HUES48 (cell line): ENCODE results near the gene MTMR12.

Experiments
- H3K27ac ChIP-seq: one replicate; pipeline ENCODE4 v1.7.0; 2013; ENCODE audit warnings: low read depth, low read length, inconsistent platforms
- H3K27me3 ChIP-seq: 2 replicates; pipeline ENCODE4 v1.6.1; 2013; ENCODE audit warnings: mild to moderate bottlenecking, low read length; ENCODE audit not compliant: control insufficient read depth, insufficient read depth
- H3K36me3 ChIP-seq: 2 replicates; pipeline ENCODE4 v1.6.1; 2013; ENCODE audit warnings: low read length; ENCODE audit not compliant: control insufficient read depth, insufficient read depth
- H3K4me1 ChIP-seq: 2 replicates; pipeline ENCODE4 v1.6.1; 2013; ENCODE audit warnings: mild to moderate bottlenecking, low read length; ENCODE audit not compliant: control insufficient read depth, insufficient read depth
- H3K4me3 ChIP-seq: 2 replicates; pipeline ENCODE4 v1.5.1; 2013; ENCODE audit warnings: mild to moderate bottlenecking, low read depth, low read length
- H3K9ac ChIP-seq: 2 replicates; pipeline ENCODE4 v1.6.1; 2013; ENCODE audit warnings: mild to moderate bottlenecking, low read depth, low read length, moderate library complexity
- H3K9me3 ChIP-seq: 2 replicates; pipeline ENCODE4 v1.6.1; 2013; ENCODE audit warnings: low read length; ENCODE audit not compliant: control insufficient read depth, insufficient read depth

Gene MTMR12

DNA sequence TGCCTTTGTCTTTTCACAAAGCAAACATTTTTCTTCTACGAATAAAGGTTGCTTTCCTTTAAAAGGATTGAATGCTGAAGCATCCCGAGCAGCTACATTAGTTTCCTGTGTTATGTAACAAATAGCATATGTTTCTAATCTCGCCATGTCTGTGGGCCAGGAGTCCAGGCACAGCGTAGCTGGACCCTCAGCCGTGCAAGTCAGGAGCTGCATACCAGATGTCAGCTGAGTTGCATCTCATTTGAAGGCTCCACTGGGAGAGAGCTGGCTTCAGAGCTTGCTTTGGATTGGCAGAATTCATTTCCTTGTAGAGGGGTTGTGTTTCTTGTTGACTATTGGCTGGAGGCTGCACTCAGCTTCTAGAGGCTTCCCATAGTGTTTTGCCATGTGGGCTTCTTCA, 122.6 kb downstream of the MTMR12 start:
- Histone ChIP-seq H3K4me3 (no peak overlapping the region), H3K27me3 (no peaks in the 10 kb centered on the region), H3K4me1 (no peaks in the 10 kb centered on the region), H3K27ac (no peak overlapping the region), H3K9me3 (peaks cover 8% of the 10 kb centered on the region), H3K9ac (no peak overlapping the region), H3K36me3 (no peaks in the 10 kb centered on the region)

DNA sequence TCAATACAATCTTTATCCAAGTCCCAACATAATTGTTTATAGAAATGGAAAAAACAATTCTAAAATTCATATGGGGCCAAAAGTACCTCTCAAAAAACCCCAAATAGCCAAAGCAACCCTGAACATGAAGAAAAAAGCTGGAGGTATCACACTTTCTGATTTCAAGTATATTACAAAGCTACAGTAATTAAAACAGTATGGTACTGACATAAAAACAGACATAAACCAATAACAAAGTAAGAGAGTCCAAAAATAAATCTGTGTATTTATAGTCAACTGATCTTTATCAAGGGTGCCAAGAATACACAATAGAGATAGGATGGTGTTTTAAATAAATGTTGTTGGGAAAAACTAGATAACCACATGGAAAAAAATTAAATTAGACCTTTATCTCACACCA, 125.1 kb downstream of the MTMR12 start:
- Histone ChIP-seq H3K4me3 (no peak overlapping the region), H3K9ac (no peak overlapping the region), H3K9me3 (peaks cover 8% of the 10 kb centered on the region), H3K27ac (no peak overlapping the region), H3K4me1 (no peaks in the 10 kb centered on the region), H3K27me3 (no peaks in the 10 kb centered on the region), H3K36me3 (no peaks in the 10 kb centered on the region)

DNA sequence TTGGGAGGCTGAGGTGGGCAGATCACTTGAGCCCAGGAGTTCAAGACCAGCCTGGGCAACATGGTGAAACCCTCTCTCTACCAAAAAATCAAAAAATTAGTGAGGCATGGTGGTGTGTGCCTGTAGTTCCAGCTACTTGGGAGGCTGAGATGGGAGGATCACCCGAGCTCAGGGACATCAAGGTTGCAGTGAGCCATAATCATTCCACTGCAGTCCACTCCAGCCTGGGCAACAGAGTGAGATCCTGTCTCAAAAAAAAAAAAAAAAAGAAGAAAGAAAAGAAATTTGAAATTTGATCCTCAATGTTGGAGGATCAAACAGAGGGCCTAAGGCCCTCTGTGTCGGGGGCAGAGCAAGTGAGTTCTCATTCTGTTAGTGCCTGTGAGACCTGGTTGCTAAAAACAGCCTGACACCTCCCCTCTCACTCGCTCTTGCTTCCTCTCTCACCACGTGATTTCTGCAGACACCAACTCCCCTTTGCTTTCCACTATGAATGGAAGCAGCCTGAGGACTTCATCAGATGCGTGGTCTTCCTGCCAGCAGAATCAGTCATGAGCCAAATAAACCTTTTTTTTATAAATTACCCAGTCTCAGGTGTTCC, 130.2 kb downstream of the MTMR12 start:
- H3K9ac ChIP-seq, result no peak overlapping the region
- no peaks in the 10 kb centered on the region for H3K4me1 ChIP-seq
- H3K36me3 ChIP-seq, result no peaks in the 10 kb centered on the region
- no peaks in the 10 kb centered on the region for H3K27me3 ChIP-seq
- no peak overlapping the region for H3K27ac ChIP-seq
- H3K9me3 ChIP-seq, result peaks cover 1% of the 10 kb centered on the region
- H3K4me3 ChIP-seq, result no peak overlapping the region
